HG03378 (cell line): ENCODE results near the gene CD28.
"Not testable (repeated sequence)": the region's sequence is repeated elsewhere in the genome, so short reads cannot be mapped to it uniquely, and the experiment has no call there.

Experiments
- ATAC-seq: cut with Tn5 transposase; IDR thresholded peaks from one replicate; pipeline ENCODE4 v1.9.1; 2021; ENCODE audit warnings: mild to moderate bottlenecking, moderate library complexity; ENCODE audit not compliant: unreplicated experiment

The CD28 gene

DNA sequence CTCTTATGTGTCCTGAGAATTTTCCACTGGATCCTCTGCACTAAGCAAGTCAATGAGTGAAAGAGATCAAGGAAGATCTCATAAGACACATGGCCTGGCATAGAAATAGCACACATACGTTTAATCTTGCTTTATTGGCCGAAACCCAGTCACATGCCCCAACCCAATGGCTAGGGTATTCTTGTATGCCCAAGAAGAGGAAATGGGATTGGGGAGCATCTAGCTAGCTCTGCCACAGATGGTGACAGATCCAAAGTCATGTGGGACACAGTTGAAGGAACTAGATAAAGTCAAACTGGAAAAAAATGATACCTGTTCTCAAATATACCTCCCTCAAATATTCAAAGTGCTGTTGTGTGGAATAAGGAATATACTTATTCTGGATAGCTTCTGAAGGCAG is 74.7 kb downstream of the CD28 start:
- no peak for ATAC-seq

- ATAC-seq: no peak
Observed at GRCh38 chr2:203782262-203782976, 76.0 kb downstream of the CD28 start.

DNA sequence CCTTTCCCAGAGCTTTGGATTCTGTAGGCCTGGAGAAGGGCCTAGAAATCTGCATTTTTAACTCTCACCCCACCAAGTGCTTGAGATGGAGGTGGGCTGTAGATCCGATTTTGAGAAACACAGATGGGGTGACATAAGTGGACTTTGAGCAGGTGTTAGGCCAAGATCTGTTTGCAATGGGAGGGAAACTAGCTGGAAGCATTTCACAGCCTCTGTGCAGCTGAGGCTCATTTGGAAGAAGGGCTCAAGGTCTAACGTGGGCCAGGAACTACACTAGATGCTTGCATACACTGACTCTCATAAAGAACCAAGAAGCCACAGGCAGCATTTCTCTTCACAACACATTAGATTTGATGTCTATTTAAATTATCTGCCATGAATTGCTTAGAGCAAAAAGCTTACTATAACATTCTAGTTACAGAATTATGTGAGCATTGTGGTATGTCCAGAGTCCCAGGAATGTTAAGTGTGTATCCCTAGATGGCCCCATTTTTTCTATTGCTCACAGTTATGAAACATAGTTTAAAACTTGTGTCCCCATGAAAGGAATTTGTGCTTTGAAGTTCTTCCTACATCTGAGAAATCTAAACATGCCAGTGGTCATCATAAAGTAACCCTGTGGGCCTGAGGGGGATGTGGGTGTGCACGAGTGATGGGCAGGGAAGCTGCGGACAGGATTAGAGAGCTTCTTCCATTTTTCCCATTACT is 77.2 kb downstream of the CD28 start:
- no peak for ATAC-seq

- ATAC-seq: not testable (repeated sequence)
Observed at GRCh38 chr2:203784710-203785270, 78.4 kb downstream of the CD28 start.

DNA sequence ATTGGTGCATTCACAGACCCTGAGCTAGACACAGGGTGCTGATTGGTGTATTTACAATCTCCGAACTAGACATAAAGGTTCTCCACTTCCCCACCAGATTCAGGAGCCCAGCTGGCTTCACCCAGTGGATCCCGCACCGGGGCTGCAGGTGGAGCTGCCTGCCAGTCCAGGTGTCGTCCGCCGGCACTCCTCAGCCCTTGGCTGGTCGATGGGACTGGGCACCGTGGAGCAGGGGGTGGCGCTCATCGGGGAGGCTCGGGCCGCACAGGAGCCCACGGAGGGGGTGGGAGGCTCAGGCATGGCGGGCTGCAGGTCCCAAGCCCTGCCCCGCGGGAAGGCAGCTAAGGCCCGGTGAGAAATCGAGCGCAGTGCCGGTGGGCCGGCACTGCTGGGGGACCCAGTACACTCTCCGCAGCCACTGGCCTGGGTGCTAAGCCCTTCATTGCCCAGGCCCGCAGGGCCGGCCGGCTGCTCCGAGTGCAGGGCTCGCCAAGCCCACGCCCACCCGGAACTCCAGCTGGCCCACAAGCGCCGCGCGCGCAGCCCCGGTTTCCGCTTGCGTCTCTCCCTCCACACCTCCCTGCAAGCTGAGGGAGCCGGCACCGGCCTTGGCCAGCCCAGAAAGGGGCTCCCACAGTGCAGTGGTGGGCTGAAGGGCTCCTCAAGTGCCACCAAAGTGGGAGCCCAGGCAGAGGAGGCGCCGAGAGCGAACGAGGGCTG is 79.1 kb downstream of the CD28 start:
- ATAC-seq: not testable (repeated sequence)

DNA sequence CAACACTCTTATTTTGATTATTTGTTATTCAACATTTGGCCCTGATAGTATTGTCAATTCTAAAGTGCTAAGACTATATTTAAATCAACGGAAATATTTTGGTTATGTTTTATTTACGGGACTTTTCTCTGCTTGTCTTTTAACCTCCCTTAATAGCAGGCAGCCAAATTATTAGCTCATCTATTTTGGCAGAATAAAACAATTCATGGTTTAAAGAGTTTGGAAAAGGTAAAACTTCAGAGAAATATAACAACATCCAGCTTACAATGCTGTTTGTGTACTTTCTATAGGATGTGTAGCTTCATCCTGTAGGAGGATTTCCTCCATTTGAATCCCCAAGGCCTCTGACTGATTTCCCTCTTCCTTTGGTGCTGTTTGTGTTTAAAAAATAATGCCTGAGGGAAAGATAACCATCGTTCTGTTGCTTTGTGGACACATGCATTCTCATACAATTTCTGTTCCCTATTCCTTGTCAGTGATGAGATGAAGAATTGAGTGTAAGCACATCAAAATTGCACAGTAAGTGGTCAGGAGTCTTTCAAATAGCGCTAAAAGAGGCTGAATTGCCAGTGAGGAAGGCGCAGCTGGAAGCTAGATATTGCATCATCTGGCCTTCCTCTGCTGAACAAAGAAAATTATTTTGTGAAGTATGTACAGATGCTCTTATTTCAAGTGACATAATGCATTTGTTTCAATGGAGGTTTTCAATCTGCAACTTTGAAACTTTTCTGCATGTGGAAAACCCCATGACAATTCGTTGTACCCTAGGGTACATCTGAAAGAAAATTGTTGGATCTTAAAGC is 80.3 kb downstream of the CD28 start:
- no peak for ATAC-seq

DNA sequence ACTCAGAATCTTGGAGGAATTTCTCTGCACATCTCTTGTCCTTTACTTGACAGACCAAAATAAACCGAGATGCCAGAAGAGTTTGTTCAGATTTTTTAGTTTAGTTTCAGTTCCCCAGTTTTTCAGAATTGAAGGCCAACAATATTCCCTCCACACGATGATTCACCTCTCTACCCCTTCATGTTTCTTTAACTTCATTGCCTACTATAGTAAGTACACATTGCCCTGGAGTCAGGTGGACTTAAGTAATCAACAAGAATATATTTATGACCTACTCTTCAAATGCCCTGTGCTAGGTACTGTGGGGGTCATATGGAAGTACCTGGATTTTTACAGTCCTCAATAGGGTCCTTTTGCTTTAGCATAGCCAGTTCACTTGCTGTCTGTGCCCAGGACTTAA is 81.5 kb downstream of the CD28 start:
- no peak for ATAC-seq
